Upper lobe of left lung (tissue), 4 donors: Measurements from ENCODE around the gene RUNX1.

Experiments used
- EP300 ChIP-seq, 4 donors: sonication (generic); formaldehyde crosslinking; IDR thresholded peaks; one replicate each; pipeline ENCODE4 v1.5.1; 2017; ENCODE audit warnings: antibody characterized with exemption in 4 of 4, control low read depth in 2 of 4
- TF ChIP-seq, protein P1 (sequence below), 6 experiments: fragments of 450-650 bp in 4 of 6; fragments of 200-600 bp in 2 of 6; sonication (generic) in 2 of 6; IDR thresholded peaks; one replicate each; pipeline ENCODE4 v1.5.1; 2016 to 2019; ENCODE audit warnings: antibody characterized with exemption in 6 of 6

DNA sequence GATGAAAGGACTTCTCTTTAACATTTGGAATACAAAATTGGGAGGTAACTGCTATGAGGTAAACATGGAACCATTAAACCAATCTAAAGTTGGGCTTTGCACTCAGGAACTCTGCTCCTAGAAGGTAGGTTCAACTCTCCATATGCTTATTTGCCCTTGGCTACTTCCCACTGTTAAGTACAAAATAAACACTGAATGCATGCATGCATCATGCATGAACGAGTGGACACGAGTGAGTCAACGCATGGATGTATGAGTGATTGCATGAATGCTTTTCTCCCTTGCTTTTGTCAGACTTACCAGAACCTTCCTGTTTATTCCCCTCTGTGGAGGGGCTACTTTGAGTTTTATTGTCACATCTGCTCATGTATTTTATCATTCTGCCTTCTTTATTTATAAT is 42.4 kb upstream of the RUNX1 start:
- TF ChIP-seq, protein P1, sequence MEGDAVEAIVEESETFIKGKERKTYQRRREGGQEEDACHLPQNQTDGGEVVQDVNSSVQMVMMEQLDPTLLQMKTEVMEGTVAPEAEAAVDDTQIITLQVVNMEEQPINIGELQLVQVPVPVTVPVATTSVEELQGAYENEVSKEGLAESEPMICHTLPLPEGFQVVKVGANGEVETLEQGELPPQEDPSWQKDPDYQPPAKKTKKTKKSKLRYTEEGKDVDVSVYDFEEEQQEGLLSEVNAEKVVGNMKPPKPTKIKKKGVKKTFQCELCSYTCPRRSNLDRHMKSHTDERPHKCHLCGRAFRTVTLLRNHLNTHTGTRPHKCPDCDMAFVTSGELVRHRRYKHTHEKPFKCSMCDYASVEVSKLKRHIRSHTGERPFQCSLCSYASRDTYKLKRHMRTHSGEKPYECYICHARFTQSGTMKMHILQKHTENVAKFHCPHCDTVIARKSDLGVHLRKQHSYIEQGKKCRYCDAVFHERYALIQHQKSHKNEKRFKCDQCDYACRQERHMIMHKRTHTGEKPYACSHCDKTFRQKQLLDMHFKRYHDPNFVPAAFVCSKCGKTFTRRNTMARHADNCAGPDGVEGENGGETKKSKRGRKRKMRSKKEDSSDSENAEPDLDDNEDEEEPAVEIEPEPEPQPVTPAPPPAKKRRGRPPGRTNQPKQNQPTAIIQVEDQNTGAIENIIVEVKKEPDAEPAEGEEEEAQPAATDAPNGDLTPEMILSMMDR (IDR thresholded peaks at IDR 0.05): no peak
- no peak for TF ChIP-seq EP300 (IDR thresholded peaks at IDR 0.05)
